Tibial artery (tissue), 4 donors: ENCODE data around the gene IL12RB1.

Experiments used
- DNase-seq, 2 donors: peaks; one replicate each; pipeline ENCODE4 v3.0.0-alpha.2; 2019
- H3K27ac ChIP-seq, 2 donors: fragments of 200-600 bp; sonication (generic) in 1 of 2; 1 replicate in 1 of 2; 2 replicates in 1 of 2; pipeline ENCODE4 v1.5.1; 2018 to 2019; ENCODE audit warnings: mild to moderate bottlenecking in 1 of 2
- H3K27me3 ChIP-seq, 2 donors: fragments of 200-600 bp; sonication (generic) in 1 of 2; one replicate each; pipeline versions ENCODE4 v1.5.1 to v1.6.0; 2016 to 2019
- H3K36me3 ChIP-seq, 3 donors: fragments of 200-600 bp; sonication (generic) in 2 of 3; one replicate each; pipeline ENCODE4 v1.5.1; 2016 to 2019; ENCODE audit warnings: mild to moderate bottlenecking in 2 of 3
- H3K4me1 ChIP-seq, 4 donors: fragments of 200-600 bp; sonication (generic) in 2 of 4; 1 replicate in 3 of 4; 2 replicates in 1 of 4; pipeline ENCODE4 v1.5.1; 2016 to 2019
- H3K4me3 ChIP-seq, 2 donors: fragments of 200-600 bp; sonication (generic) in 1 of 2; 1 replicate in 1 of 2; 2 replicates in 1 of 2; pipeline ENCODE4 v1.5.1; 2018 to 2019; ENCODE audit warnings: mild to moderate bottlenecking in 2 of 2
- H3K9me3 ChIP-seq, 3 donors: fragments of 200-600 bp; sonication (generic) in 1 of 3; one replicate each; pipeline ENCODE4 v1.5.1; 2016 to 2019
- intact Hi-C: fragments of 100-400 bp; cut with DNase I; formaldehyde crosslinking; loops from one replicate; pipeline ENCODE4 v1.15.0; 2023; ENCODE audit warnings: low total_unique reads
- TF ChIP-seq, protein P1 (sequence below), 2 experiments: fragments of 200-600 bp in 1 of 2; fragments of 450-650 bp in 1 of 2; IDR thresholded peaks; one replicate each; pipeline ENCODE4 v1.5.1; 2017 to 2019; ENCODE audit warnings: antibody characterized with exemption in 2 of 2, mild to moderate bottlenecking in 1 of 2, moderate library complexity in 1 of 2

The IL12RB1 gene

DNA sequence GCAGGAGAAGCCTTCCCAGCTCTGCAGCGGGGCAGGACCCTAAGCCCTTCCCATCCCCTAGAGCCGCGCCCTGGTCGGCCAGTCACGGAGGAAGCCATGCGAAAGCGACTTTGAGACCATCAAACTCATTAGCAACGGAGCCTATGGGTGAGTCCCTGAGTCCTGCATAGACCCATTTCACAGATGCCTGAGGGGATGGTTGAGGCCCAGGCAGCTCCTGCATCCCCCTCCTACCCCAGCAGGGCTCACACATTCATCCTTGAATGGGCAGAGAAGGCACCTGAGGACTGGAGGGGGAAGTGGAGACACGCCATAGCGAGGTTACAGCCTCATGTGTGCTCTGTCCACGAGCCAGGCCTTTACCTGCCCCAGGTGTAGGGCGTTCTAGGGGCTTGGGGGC lies 42.1 kb upstream of the IL12RB1 start:
- Histone ChIP-seq H3K4me1 (no peaks in the 10 kb centered on the region), H3K36me3 (peaks cover 32 to 97% (median 51%) of the 10 kb centered on the region in 3 donors), H3K9me3 (no peaks in the 10 kb centered on the region), H3K27me3 (no peaks in the 10 kb centered on the region), H3K27ac (no peak overlapping the region), H3K4me3 (no peak overlapping the region)
- TF ChIP-seq, protein P1, sequence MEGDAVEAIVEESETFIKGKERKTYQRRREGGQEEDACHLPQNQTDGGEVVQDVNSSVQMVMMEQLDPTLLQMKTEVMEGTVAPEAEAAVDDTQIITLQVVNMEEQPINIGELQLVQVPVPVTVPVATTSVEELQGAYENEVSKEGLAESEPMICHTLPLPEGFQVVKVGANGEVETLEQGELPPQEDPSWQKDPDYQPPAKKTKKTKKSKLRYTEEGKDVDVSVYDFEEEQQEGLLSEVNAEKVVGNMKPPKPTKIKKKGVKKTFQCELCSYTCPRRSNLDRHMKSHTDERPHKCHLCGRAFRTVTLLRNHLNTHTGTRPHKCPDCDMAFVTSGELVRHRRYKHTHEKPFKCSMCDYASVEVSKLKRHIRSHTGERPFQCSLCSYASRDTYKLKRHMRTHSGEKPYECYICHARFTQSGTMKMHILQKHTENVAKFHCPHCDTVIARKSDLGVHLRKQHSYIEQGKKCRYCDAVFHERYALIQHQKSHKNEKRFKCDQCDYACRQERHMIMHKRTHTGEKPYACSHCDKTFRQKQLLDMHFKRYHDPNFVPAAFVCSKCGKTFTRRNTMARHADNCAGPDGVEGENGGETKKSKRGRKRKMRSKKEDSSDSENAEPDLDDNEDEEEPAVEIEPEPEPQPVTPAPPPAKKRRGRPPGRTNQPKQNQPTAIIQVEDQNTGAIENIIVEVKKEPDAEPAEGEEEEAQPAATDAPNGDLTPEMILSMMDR (IDR thresholded peaks at IDR 0.05) = no peak
- DNase-seq = no peak
- intact Hi-C loops = no loop called here

DNA sequence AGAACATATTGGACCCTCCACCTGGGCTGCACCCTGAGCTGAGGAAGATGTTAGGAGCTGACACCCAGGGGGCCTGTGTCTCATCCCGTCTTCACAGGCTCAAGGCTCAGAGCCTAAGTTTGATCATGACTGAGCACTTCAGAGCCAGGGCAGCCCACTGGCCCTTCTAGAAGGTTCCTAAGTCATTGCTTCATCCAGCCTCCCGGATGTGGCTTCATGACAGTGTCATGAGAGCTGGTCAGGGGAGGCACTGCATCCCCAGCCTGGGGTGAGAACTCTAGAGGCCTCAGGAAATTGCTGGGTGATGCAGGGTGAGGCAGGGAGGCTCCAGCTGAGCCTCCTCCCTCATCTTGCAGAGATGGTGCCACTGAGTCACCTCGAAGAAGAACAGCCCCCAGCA lies 41.3 kb upstream of the IL12RB1 start:
- Histone ChIP-seq H3K4me3 (no peak overlapping the region), H3K4me1 (no peaks in the 10 kb centered on the region), H3K27ac (no peak overlapping the region), H3K27me3 (no peaks in the 10 kb centered on the region), H3K36me3 (peaks cover 38 to 97% (median 51%) of the 10 kb centered on the region in 3 donors), H3K9me3 (no peaks in the 10 kb centered on the region)
- intact Hi-C loops = no loop called here
- TF ChIP-seq, protein P1 (IDR thresholded peaks at IDR 0.05) = no peak
- DNase-seq = no peak

DNA sequence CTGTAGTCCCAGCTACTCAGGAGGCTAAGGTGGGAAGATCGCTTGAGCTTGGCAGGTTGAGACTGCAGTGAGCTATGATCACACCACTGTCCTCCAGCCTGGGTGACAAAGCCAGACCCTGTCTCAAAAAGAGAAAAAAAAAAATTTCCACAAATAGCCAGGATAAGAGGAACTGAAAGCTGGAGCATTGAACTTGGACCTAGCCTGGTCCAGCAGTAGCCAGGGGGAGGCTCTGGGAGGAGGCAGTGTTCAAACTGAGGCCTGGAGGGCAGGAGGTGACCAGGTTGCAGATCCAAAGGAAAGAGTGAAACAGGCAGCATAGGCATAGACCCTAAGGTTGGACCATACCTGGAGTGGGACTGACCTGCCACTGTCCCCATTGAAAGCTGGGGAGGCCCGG lies 39.4 kb upstream of the IL12RB1 start:
- Histone ChIP-seq H3K27me3 (no peaks in the 10 kb centered on the region), H3K4me1 (no peaks in the 10 kb centered on the region), H3K9me3 (no peaks in the 10 kb centered on the region), H3K27ac (no peak overlapping the region), H3K36me3 (peaks cover 40 to 95% (median 46%) of the 10 kb centered on the region in 3 donors), H3K4me3 (no peak overlapping the region)
- TF ChIP-seq, protein P1 (IDR thresholded peaks at IDR 0.05) = no peak
- DNase-seq = no peak
- intact Hi-C loops = no loop called here

DNA sequence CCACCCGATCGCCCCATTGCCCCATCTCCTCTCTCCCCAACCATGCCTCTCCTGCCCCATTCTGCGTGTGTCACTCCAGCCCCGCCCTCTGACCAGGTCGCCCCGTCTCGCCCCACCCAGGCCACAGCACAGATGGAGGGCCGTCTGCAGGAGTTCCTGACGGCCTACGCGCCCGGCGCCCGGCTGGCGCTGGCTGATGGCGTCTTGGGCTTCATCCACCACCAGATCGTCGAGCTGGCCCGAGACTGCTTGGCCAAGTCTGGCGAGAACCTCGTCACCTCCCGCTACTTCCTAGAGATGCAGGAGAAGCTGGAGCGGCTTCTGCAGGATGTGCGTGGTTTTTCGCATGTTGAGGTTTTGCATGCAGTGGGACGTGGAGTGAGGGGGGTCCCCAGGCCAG lies 37.1 kb upstream of the IL12RB1 start:
- DNase-seq = no peak
- H3K27me3 ChIP-seq = no peaks in the 10 kb centered on the region
- no peak overlapping the region for H3K27ac ChIP-seq
- TF ChIP-seq, protein P1 (IDR thresholded peaks at IDR 0.05) = no peak
- no peak overlapping the region for H3K4me3 ChIP-seq
- H3K36me3 ChIP-seq = peaks cover 30 to 72% (median 32%) of the 10 kb centered on the region in 3 donors
- peaks cover 0 to 5% (median 2%) of the 10 kb centered on the region in 4 donors for H3K4me1 ChIP-seq
- intact Hi-C loops = no loop called here
- H3K9me3 ChIP-seq = no peaks in the 10 kb centered on the region

DNA sequence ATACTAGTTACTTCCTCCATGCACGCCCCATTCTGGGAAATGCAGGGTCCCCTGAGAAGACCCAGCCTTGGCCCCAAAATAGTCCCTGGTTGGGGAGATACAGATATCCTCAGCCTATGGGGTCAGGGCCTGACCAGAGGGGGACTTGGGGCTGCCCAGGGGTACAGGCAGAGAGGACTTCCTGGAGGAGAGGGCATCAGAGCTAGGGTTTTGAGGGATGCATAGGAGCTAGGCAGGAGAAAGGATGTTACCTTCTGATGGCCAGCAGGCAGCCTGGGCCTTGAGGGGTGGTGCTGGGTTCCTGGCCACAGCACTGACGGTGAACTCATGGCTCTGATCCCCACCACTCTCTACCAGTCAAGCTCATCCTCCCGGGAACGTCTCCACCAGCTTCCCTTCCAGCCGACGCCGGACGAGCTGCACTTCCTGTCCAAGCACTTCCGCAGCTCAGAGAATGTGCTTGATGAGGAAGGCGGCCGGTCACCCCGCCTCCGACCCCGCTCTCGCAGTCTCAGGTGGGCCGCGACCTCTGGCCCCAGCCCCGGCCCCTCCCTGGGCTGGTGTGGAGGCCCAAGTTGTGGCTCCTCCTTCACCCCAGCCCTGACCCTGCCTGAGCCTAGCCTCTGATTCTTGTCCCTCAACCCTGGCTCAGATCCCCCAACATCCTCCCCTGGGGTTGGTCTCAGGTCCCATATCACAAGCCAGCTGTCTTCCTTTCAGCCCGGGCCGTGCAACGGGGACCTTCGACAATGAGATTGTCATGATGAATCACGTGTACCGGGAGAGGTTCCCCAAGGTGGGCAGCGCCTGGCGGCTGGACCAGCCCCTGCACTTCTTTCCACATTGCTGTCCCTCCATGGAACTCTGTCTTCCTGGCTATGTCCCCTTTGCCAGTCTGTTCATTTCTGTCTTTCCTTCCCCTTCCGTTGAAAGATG lies 36.4 kb upstream of the IL12RB1 start:
- H3K27ac ChIP-seq = no peak overlapping the region
- peaks cover 0 to 12% (median 7%) of the 10 kb centered on the region in 4 donors for H3K4me1 ChIP-seq
- intact Hi-C loops = no loop called here
- TF ChIP-seq, protein P1 (IDR thresholded peaks at IDR 0.05) = no peak
- no peaks in the 10 kb centered on the region for H3K27me3 ChIP-seq
- no peaks in the 10 kb centered on the region for H3K9me3 ChIP-seq
- DNase-seq = no peak
- no peak overlapping the region for H3K4me3 ChIP-seq
- H3K36me3 ChIP-seq = peaks cover 28 to 65% (median 29%) of the 10 kb centered on the region in 3 donors
